ENCODE results near the gene CASP7.
"Not testable (repeated sequence)": the region's sequence is repeated elsewhere in the genome, so short reads cannot be mapped to it uniquely, and the experiment has no call there.

CASP7 gene

GRCh38 chr10:113754125-113754524, 74.4 kb downstream of the CASP7 start:
- no peak for DNase-seq (ENCODE audit: low read depth in 2 of 2)

DNA sequence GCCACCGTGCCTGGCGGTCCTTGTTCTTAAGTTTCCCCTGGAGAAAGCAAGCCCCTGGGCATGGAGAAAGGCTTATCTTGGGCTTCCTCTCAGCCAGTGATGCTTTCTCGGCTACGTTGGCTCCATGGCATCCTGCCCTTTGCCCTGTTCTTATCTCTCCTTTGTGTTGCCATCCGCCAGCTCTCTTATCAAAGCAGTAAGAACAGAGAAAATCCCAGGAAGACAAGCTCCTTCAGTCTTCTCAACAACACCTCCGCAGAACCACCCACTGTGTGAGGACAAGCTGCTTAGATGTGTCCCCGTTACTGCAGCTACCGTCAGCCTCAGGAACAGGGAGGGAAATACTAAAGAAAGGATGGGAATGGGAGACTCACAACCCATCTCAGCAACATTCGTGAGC, 75.1 kb downstream of the CASP7 start:
- no peak for DNase-seq (ENCODE audit: low read depth in 2 of 2)

GRCh38 chr10:113756940-113757543, 77.3 kb downstream of the CASP7 start:
- DNase-seq (ENCODE audit: low read depth in 2 of 2), result no peak

- no peak for DNase-seq (ENCODE audit: low read depth in 2 of 2)
Observed at GRCh38 chr10:113762083-113762482, 82.4 kb downstream of the CASP7 start.

DNA sequence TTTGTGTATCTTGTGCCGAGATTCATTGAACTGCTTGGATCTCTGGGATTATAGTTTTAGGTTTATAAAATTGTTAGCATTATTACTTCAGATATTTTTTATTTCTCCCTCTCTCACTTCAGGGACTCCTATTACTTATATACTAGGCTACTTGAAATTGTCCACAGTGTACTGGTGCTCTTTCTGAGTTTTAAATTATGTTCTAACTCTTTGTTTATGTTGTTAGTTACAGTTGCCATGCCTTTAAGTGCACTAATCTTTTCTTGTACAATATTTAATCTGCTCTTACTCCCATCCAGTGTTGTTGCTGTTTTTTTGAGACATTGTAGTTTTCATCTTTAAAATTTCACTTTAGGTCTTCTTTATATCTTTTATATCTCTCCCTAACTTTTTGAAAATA, 84.9 kb downstream of the CASP7 start:
- no peak for DNase-seq (ENCODE audit: low read depth in 2 of 2)

DNA sequence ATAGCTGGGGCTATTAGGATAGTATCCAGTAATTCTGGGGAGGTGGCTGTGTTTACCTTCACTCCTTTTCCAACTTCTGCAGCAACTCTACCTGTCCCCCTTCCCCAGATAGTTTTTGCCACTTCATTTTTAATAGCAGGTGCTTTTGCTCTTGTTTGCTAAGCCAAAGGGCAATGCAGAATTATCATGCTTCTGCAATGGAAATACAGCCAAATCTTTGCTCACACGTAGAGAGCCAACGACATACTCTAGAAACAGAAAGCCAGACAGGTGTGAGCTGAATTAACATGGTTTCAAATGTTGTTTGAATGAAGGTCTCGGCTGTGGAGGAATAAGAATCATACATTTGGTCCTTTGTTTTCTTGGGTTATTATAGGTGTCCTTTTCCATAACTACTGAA, 86.2 kb downstream of the CASP7 start:
- DNase-seq (ENCODE audit: low read depth in 2 of 2), result no peak

DNA sequence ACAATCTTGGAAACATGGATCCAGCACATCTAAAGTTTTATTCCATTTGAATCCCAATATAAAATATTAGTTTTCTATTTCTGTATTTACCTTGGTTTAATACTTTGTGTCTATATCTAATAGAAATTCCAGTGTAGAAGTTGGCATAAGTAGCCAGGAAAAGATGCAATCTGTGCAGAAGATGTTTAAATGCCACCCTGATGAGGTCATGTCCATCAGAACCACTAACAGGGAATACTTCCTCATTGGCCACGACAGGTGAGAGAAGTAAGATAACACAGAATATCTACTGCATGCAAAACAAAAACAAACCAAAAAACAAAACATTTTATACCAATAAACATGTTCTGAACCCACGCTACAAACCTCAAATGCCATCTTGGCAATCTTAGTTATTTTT, 87.5 kb downstream of the CASP7 start:
- DNase-seq (ENCODE audit: low read depth in 2 of 2), result no peak

DNA sequence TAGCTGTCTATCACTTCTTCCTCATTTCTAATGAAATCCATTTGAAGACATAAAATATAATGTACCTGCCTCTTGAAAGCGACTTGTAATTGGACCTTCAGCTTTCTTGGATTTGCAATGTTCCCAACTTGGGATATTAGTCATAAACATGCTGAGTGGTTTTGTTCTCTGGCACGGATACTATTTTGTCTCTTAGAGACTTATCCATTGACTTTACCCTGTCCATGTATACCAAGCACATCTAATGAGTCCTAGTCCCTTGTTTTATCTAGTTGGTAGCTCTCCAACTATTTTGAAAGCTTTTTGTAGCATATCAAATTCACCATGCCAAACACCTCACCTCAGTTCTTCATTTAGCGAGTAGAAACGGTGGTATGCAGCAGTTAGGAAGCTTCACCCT, 90.6 kb downstream of the CASP7 start:
- no peak for DNase-seq (ENCODE audit: low read depth in 2 of 2)

DNA sequence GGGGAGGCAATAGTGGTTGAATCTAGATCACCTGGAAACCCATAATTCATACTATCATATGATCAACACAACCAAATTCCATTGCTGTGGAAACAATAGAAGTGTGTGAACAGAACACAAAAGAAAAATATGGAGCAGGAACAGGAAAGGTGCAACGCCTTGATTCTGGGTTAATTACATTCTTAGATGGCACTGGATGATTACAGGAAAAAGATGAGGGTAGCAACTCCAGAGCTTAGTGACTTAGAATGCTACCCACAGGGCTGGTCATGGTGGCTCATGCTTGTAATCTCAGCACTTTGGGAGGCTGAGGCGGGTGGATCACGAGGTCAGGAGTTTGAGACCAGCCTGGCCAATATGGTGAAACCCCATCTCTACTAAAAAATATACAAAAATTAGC, 91.4 kb downstream of the CASP7 start:
- not testable (repeated sequence) for DNase-seq (ENCODE audit: low read depth in 2 of 2)

DNA sequence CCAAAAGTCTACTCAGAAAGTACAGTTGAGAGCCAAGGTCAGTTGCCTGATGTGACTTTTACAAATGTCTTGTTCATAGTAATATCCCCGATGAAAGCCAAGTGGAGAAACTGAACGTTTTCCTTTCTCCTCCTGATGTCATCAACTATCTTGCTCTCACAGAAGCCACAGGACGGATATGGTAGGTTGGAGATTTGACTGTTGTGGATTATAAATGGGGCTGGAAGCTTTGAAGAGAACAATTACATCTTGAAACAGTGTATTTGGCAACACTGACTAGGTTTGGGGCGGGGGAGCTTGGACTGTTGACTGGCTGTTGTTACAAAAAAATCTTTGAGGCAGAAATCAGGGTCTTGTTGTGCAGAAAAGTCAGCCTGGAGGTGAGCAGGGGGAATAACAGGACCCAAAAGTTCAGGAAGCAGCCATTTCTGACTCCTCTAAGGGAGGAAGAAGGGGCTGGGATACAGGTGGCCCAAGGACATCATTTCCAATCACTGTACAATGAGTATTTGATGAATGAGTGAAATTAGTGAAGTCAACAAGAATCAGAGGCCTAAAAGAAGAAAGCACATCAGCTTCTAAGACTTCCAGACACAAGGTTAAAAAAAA, 96.1 kb downstream of the CASP7 start:
- no peak for DNase-seq (ENCODE audit: low read depth in 2 of 2)

- DNase-seq (ENCODE audit: low read depth in 2 of 2), result no peak
Observed at GRCh38 chr10:113776553-113776952, 96.8 kb downstream of the CASP7 start.
